K562 (cell line): Measurements from ENCODE around the gene BCL7C. TPM values are rescaled to one million over a fixed set of nuclear protein-coding genes. Genes with fewer than 3 reads are reported as not detected.

Experiments
- CBX3 ChIP-seq, 2 experiments: IDR thresholded peaks; 1 replicate in 1 of 2; 2 replicates in 1 of 2; pipeline ENCODE4 v1.6.1; 2012; ENCODE audit warnings: inconsistent platforms in 2 of 2, low read length in 2 of 2, borderline replicate concordance in 1 of 2, control low read depth in 1 of 2
- FOSL1 ChIP-seq: fragments of 200-800 bp; sonication (Bioruptor generic); conservative IDR thresholded peaks from 2 replicates; pipeline ENCODE4 v1.6.1; 2016; ENCODE audit warnings: missing genetic modification characterization, missing compliant biosample characterization
- FOXJ3 ChIP-seq: sonication (generic); formaldehyde crosslinking; IDR thresholded peaks from 2 replicates; pipeline ENCODE4 v1.4.0; 2020; ENCODE audit warnings: mild to moderate bottlenecking, missing genetic modification reagents
- HDAC3 ChIP-seq: fragments of 450-650 bp; IDR thresholded peaks from 2 replicates; pipeline ENCODE4 v1.6.1; 2018; ENCODE audit warnings: borderline replicate concordance, mild to moderate bottlenecking, moderate library complexity; ENCODE audit not compliant: partially characterized antibody
- IRF9 ChIP-seq: fragments of 450-650 bp; IDR thresholded peaks from 2 replicates; pipeline ENCODE4 v1.6.1; 2016; ENCODE audit warnings: missing biosample characterization, missing genetic modification characterization
- MXI1 ChIP-seq: IDR thresholded peaks from 2 replicates; pipeline ENCODE4 v1.6.1; 2011; ENCODE audit warnings: low read depth, mild to moderate bottlenecking, improper control_type of control experiment, low read length
- SLC30A9 ChIP-seq: fragments of 250-450 bp; sonication (Bioruptor Pico); IDR thresholded peaks from 2 replicates; pipeline ENCODE4 v1.8.0; 2022; ENCODE audit warnings: mild to moderate bottlenecking, moderate library complexity
- SNAPC5 ChIP-seq: fragments of 250-450 bp; sonication (Bioruptor Pico); IDR thresholded peaks from 2 replicates; pipeline ENCODE4 v1.8.0; 2021; ENCODE audit warnings: moderate library complexity, mild to moderate bottlenecking, inconsistent platforms
- ZFX ChIP-seq: sonication (generic); formaldehyde crosslinking; IDR thresholded peaks from 2 replicates; pipeline ENCODE4 v1.8.0; 2022; ENCODE audit warnings: mild to moderate bottlenecking, missing genetic modification reagents, moderate library complexity
- polyA plus RNA-seq, 8 experiments: library from polyadenylated mRNA; depleted of rRNA in 4 of 8; stranded (reverse) in 5 of 8; unstranded in 3 of 8; fragments of >200 nt; fragmentation: Nextera tagmentation in 2 of 8; fragmentation: Illumina TruSeq in 1 of 8; extraction: Ambion mirVana in 2 of 8; extraction: Trizol in 1 of 8; gene quantifications; 2 replicates each; pipeline versions ENCODE4 v1.2.1 to v1.2.3, GENCODE V29; 2011 to 2014; ENCODE audit warnings: inconsistent platforms in 1 of 8, missing spikeins in 1 of 8
- total RNA-seq, 7 experiments: library from RNA; depleted of rRNA in 6 of 7; stranded (reverse); fragments of >200 nt in 6 of 7; fragmentation: Illumina TruSeq in 2 of 7; extraction: Trizol in 2 of 7; gene quantifications; 2 replicates each; pipeline versions ENCODE4 v1.2.1 to v1.2.3, GENCODE V29; 2011 to 2021; ENCODE audit warnings: low replicate concordance in 1 of 7

The BCL7C gene
- total and polyA plus RNA-seq, 9 of the 15 experiments (the other 6 are each of a cell fraction or from before 2014, with no cell fraction given): 1.7 to 85.8 (median 19.6) TPM

- TF ChIP-seq FOSL1 (tag) (0 out of 2 replicates have a peak, but pooled peaks have one; percentile 7), CBX3 (IDR thresholded peaks at IDR 0.05; ENCODE audit: borderline replicate concordance in 1 of 2, low read length in 2 of 2) (no peak), MXI1 (no peak), SNAPC5 (CRISPR knock-in tag) (no peak), IRF9 (no peak), HDAC3 (no peak), FOXJ3 (CRISPR knock-in tag) (no peak), ZFX (CRISPR knock-in tag) (no peak), SLC30A9 (CRISPR knock-in tag) (no peak)
Measured at GRCh38 chr16:30901201-30902028, 7.5 kb upstream of the BCL7C start (continued).
